KOPT-K1 (cell line): ENCODE results near the gene PLCB3.

Experiments
- H3K27ac ChIP-seq: fragments of 200-600 bp; sonication (generic); 2 replicates; pipeline ENCODE4 v1.5.1; 2016; ENCODE audit warnings: antibody characterized with exemption, mild to moderate bottlenecking, low read depth, low read length; ENCODE audit not compliant: poor library complexity, severe bottlenecking
- H3K36me3 ChIP-seq: fragments of 200-600 bp; sonication (generic); 2 replicates; pipeline ENCODE4 v1.5.1; 2017; ENCODE audit warnings: antibody characterized with exemption, mild to moderate bottlenecking, low read length, moderate library complexity; ENCODE audit not compliant: insufficient read depth
- H3K9me3 ChIP-seq: fragments of 200-600 bp; sonication (generic); 2 replicates; pipeline ENCODE4 v1.5.1; 2017; ENCODE audit warnings: antibody characterized with exemption, low read length, mild to moderate bottlenecking; ENCODE audit not compliant: insufficient read depth, poor library complexity, severe bottlenecking

The PLCB3 gene

DNA sequence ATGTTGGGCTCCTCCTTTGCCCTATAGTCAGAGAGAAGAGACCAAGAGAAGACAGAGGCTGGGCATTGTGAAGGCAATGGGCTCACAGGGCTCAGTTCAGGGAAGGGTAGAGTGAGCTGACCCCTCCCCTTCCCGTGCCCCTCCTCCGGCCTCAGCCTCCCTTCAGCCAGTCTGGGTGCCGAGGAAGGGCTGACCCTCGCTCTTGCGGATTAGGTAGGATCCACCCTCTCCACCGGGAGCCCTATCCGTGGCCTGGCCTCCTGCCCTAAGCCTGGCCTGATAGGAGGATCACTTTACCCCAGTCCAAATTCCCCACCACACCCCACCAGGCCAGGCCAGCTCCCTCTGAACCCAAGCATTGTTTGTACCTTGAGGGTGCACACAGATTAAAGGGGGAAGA lies 2.8 kb upstream of the PLCB3 start:
- Histone ChIP-seq H3K27ac (no peak overlapping the region), H3K9me3 (no peaks in the 10 kb centered on the region), H3K36me3 (peaks cover 12% of the 10 kb centered on the region)

DNA sequence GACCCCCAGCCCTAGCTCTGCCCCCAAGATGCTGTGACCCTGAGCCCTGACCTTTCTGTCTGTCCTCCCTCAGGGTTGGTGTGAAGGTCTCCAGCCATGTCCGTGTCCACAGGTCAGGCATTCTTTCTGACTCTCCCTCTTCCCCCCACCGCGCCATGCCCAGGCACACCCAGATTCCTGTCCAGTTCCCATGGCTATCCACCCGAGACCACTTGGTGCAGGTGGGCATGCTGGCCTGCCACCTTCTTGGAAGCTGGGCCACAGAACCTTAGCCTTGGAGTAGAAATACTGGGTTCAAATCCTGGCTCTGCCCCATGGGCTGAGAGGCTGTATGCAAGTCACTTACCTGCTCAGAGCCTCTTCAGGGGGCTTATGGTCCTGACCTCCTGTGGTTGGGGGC lies 2.3 kb upstream of the PLCB3 start:
- Histone ChIP-seq H3K9me3 (no peaks in the 10 kb centered on the region), H3K27ac (no peak overlapping the region)

DNA sequence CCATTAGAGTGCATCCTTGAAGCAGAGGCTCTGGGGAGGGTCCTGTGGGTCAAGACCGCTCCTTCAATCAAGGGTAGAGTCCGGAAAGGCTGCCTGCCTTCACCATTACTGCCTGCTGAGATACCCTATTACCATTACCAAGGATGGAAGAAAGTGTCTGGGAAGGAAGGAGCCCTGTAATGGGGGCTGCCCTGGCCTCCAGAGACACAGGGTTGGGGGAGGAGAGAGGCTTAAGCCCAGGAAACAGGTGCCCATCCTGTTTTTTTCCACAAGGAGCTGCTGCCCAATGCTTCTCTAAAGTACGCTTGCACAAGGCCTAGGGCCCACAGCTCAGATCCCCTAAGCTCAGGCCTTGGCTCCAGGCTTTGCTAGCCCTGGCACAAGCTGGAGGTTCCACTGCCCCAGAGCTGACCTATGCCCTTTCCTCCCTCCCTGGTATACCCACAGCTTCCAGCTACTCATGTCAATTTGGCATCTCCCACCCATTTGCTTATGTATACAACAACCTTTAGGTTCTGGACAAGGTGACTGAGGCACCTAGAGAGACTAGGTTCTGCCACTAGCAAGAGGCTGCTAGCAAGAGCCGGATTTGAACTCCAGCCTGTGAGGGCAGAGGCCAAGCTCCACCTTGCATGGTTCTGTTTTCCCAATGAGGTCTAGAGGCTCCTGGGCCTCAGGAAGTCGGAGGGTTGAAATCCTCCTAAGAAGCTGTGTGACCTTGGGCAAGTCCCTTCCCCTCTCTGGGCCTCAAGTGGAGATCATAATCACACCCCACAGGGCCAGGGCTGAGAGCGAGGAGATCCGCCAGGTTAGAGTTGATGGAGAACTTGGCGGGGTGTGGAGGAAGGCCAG lies 1.5 kb upstream of the PLCB3 start:
- Histone ChIP-seq H3K27ac (no peak overlapping the region), H3K36me3 (no peaks in the 10 kb centered on the region), H3K9me3 (no peaks in the 10 kb centered on the region)

More for the DNA sequence above, 2.3 kb upstream of the PLCB3 start:
- H3K36me3 ChIP-seq, result peaks cover 7% of the 10 kb centered on the region

DNA sequence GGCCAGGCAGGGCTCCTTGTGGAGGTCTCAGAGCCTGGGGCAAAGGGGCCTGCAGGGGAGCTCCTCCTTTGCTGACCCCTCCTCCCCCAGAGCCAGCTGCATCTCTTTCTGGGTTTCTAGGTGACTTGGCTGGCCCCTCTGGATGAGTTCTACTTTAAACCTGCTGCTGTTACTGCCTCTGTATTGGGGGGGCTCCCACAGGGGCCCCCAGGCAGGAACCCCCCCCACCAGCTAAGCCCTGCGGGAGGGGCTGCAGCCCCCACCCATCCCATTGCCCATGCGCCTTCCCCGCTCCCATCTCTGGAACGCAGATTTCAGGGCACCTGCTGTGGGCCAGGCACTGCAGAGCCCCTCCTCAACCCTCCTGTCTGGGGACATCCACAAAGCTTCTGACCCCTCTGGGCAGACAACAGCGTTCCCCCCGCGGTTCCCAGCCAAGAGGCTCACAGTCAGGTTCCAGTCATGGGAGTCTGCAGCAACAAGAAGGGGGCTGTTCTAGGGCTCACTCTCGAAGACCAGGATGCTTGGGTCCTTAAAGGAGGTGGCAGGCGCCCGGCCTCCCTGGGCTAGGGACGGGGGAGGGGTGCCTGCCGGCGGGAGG lies 815 bp upstream of the PLCB3 start:
- peak overlapping the region; percentile 21 for H3K27ac ChIP-seq

DNA sequence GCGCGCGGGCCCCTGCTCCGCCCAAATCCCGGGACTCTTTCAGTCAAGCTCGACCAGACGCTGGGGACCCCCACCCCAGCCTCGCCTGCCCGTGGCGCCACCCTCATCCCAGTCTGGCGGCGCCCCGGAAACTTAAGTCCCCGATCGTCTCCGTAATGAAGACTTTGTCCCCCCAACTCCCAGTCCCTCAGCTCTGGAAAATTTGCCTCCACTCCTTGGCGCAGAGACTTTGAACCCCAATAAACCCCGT lies 348 bp downstream of the PLCB3 start:
- H3K27ac ChIP-seq, result no peak overlapping the region
- no peaks in the 10 kb centered on the region for H3K9me3 ChIP-seq
- H3K36me3 ChIP-seq, result peaks cover 6% of the 10 kb centered on the region; the same call in 1 of the 2 replicates

More for the DNA sequence above, 815 bp upstream of the PLCB3 start:
- H3K9me3 ChIP-seq, result no peaks in the 10 kb centered on the region
- no peaks in the 10 kb centered on the region; the same call in 1 of the 2 replicates for H3K36me3 ChIP-seq

DNA sequence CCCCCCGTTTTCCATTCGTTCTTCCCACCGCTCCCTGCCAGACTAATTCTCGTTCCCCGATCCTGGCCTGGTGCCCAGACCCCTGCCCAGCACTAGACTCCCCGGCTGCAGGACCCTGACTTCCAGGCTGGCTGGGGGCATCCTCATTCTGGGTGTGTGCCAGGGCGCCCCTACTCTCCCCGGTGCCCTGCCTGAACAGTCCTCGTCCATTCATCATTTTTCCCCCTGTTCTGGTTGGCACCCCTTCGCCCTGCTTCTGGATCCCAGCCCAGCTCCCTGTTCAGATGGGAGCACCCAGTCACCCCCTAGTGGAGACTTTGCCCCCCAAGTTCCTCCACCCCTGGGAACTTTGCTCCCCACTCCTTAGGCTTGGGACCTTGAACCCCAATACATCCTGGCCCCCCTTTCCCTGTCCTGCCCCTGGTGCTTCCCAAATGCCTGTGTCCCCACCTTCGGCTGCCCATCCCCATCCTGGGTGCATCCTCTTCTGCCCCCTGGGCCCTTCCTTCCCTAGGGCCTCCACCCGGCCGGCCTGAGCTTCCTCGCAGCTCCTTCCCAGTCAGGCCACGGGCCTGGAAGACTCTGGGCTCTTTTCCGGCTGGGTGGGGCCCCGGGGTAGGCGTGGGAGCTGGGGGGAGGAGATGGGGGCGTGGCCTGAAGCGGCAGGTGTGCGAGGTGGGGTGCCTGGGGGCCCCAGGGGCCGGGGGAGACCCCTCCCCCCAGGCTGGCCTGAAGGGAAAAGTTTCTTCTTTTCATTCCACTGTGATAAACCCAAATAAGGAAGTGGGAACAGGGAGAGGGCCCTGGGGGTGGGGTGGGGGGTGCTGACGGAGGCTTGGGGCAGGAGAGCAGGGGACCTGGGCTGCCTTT lies 908 bp downstream of the PLCB3 start:
- Histone ChIP-seq H3K36me3 (peaks cover 7% of the 10 kb centered on the region; the same call in 1 of the 2 replicates), H3K27ac (no peak overlapping the region), H3K9me3 (no peaks in the 10 kb centered on the region)

DNA sequence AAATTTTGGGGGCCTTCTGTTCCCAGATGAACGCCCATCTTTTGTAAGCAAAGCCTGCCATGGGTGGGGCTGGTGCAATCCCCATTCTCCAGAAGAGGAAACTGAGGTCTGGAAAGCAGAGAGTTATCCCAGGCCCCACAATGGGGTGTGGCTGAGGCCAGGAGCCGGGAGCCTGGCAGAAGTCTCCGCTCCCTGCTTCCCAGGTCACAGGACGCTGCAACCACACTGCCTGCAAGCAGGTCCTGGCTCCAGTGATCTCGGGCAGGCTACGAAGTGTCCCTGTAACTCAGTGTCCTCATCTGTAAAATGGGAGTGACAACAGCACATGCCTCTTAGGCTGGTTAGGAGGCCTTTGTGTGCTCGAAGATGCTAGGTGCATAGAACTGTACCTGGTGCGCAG lies 1.7 kb downstream of the PLCB3 start:
- H3K9me3 ChIP-seq, result no peaks in the 10 kb centered on the region
- no peak overlapping the region for H3K27ac ChIP-seq
- H3K36me3 ChIP-seq, result peaks cover 7% of the 10 kb centered on the region; the same call in 1 of the 2 replicates

DNA sequence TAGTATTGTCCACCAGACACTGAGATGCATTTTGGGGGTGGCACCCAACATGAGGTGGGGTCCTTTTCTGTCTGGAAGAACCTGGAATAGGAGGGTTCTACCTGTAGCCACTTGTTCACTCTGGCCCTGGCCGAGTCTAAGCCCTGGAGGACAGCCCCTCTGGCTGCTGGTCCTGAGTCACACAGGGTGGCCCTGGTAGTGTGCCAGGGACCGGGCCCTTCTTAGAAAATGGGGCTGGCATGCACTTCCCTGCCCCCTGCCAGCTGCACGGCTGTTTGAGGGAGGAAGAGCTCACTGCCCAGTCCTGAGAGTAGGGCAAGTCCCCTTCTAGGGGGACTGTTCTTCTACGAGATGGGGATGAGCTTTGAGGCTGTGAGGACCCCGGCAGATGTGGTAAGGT lies 2.2 kb downstream of the PLCB3 start:
- peaks cover 10% of the 10 kb centered on the region; the same call in 1 of the 2 replicates for H3K36me3 ChIP-seq
- H3K27ac ChIP-seq, result no peak overlapping the region
- no peaks in the 10 kb centered on the region for H3K9me3 ChIP-seq

DNA sequence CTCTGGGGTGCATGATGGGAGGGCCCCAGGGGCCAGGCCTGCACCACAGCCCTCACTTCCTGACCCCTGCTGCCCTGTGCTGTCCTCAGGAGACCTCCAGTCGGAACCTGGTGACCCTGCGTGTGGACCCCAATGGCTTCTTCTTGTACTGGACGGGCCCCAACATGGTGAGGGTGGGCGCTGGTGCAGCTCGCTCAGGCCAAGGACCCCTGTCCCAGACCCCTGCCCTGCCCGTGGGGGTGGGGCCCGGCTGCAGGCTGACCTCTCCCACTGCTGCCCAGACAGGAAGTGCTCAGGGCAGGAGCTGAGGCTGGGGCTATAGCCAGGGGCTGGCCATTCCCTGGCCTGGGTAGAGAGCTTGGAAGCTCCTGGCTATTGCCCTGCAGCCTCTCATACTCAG lies 3.0 kb downstream of the PLCB3 start:
- no peaks in the 10 kb centered on the region for H3K9me3 ChIP-seq
- no peak overlapping the region for H3K27ac ChIP-seq
- H3K36me3 ChIP-seq, result peaks cover 14% of the 10 kb centered on the region; the same call in 1 of the 2 replicates

DNA sequence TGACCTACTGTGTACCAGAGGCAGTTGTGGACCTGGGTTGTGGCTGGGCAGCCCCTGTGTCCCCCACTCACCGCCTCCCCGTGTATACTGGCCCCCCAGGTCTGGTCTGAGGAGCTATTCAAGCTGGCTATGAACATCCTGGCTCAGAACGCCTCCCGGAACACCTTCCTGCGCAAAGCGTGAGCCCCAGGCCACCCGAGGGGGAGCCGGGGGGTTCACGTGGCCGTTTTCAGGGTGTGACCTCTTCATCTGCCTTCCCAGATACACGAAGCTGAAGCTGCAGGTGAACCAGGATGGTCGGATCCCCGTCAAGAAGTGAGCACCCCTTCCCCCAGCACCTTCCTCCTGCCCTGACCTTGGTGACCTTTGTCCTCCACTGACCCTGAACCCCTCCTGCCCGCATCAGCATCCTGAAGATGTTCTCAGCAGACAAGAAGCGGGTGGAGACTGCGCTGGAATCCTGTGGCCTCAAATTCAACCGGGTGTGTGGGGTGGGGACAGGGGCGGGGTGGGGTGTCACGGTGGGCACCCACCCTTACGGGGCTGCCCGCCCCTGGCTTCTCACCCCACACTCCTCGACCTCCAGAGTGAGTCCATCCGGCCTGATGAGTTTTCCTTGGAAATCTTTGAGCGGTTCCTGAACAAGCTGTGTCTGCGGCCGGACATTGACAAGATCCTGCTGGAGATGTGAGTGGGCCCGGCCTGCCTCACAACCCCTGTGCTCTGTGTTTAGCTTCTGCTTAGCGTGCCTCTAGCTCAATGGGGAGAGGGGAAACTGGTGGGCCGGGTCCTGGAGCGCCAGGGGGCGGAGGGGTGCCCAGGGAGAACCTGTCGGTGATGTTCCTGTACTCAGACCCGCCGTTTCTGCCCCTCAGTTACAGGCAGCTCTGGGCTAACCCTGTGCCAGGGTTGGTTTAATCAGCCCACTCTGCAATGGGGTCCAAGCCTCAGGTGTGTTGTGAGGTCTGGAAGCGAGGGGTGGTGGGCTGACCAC lies 4.1 kb downstream of the PLCB3 start:
- Histone ChIP-seq H3K36me3 (peaks cover 24% of the 10 kb centered on the region; the same call in 1 of the 2 replicates), H3K27ac (no peak overlapping the region), H3K9me3 (no peaks in the 10 kb centered on the region)

DNA sequence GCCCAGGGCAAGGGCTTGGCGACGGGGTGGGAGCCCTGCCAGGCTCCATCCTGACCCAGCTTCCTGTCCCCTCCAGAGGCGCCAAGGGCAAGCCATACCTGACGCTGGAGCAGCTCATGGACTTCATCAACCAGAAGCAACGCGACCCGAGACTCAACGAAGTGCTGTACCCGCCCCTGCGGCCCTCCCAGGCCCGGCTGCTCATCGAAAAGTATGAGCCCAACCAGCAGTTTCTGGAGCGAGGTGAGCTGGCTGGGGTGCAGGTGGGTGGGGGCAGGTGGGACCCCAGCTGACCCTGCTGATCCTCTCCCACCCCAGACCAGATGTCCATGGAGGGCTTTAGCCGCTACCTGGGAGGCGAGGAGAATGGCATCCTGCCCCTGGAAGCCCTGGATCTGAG lies 5.0 kb downstream of the PLCB3 start:
- Histone ChIP-seq H3K27ac (no peak overlapping the region), H3K36me3 (peaks cover 24% of the 10 kb centered on the region; the same call in 1 of the 2 replicates), H3K9me3 (no peaks in the 10 kb centered on the region)

DNA sequence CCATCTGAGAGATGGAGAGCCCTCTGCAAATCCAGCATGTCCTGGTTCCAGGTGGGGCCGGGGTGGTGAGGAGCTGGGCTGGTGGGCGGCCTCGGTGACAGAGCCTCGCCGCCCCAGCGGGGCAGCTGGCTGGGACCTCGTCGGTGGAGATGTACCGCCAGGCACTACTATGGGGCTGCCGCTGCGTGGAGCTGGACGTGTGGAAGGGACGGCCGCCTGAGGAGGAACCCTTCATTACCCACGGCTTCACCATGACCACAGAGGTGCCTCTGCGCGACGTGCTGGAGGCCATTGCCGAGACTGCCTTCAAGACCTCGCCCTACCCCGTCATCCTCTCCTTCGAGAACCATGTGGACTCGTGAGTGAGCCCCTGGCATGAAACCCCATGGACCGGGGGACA lies 7.0 kb downstream of the PLCB3 start:
- Histone ChIP-seq H3K9me3 (no peaks in the 10 kb centered on the region), H3K27ac (no peak overlapping the region), H3K36me3 (peaks cover 24% of the 10 kb centered on the region; the same call in 1 of the 2 replicates)

DNA sequence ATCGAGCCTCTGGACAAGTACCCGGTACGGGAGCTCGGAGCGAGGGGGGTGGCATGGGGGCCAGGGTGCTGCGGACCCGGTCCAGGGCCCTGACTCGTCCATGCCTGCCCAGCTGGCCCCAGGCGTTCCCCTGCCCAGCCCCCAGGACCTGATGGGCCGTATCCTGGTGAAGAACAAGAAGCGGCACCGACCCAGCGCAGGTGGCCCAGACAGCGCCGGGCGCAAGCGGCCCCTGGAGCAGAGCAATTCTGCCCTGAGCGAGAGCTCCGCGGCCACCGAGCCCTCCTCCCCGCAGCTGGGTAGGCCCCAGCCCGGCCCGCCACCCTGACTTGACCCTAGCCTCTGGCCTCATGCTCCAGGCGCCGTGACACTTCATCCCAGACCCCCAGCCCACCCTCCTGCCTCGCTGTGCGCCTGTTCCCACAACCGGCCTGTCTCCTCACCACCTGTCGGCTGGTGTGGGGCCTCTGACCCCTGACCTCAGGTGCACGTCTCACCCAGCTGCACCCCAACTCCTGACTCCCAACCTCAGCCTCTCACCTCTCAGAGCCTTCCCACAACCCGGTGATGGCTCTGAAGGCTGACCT lies 7.7 kb downstream of the PLCB3 start:
- H3K9me3 ChIP-seq, result no peaks in the 10 kb centered on the region
- peaks cover 24% of the 10 kb centered on the region; the same call in 1 of the 2 replicates for H3K36me3 ChIP-seq
- no peak overlapping the region for H3K27ac ChIP-seq

DNA sequence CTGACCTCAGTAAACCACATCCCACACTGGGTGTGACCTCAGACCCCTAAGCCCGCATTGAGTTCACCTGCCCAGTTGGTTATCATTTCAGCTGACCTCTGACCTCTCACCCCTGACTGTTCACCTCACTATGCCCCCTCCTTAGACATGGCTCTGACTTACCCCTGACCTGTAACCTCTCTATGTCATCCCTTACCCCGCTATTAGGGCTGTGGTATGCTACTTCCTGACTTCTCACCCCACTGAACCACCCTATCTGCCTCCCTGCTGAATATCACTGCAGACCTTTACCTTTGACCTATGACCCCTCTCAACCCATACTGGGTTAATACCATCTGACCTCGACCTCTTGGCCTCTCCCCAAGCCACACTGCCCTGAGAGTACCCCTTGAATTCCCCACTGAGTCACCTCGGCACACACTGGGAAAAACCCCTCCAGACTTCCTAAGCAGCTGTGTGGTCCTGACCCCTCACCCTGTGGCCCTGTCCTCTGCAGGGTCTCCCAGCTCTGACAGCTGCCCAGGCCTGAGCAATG lies 8.3 kb downstream of the PLCB3 start:
- peaks cover 24% of the 10 kb centered on the region; the same call in 1 of the 2 replicates for H3K36me3 ChIP-seq
- no peak overlapping the region for H3K27ac ChIP-seq
- no peaks in the 10 kb centered on the region for H3K9me3 ChIP-seq
